Stimulated activated naive CD8-positive, alpha-beta T cell treated with anti-CD3 and anti-CD28 coated beads, Interleukin-15, Interleukin-2, amounts not matched to agents 100 ng/mL and 50 ng/mL, for 24 hours (primary cell): ENCODE data around the gene SH3GL1.
A peak's percentile ranks its signal among the peaks of the same experiment; 100 is the strongest.

Experiments
- H3K27ac Mint-ChIP-seq: one replicate; pipeline ENCODE4 v1.8.0; 2021; ENCODE audit warnings: mild to moderate bottlenecking, mixed read lengths
- H3K27me3 Mint-ChIP-seq: one replicate; pipeline ENCODE4 v1.8.0; 2021; ENCODE audit warnings: mixed read lengths
- H3K36me3 Mint-ChIP-seq: one replicate; pipeline ENCODE4 v1.8.0; 2021; ENCODE audit warnings: low read depth, mixed read lengths
- H3K4me1 Mint-ChIP-seq: one replicate; pipeline ENCODE4 v1.8.0; 2021; ENCODE audit warnings: low read depth, mixed read lengths
- H3K4me3 Mint-ChIP-seq: one replicate; pipeline ENCODE4 v1.8.0; 2021; ENCODE audit warnings: mild to moderate bottlenecking, mixed read lengths
- H3K9me3 Mint-ChIP-seq: one replicate; pipeline ENCODE4 v1.8.0; 2021; ENCODE audit warnings: mixed read lengths

The SH3GL1 gene

DNA sequence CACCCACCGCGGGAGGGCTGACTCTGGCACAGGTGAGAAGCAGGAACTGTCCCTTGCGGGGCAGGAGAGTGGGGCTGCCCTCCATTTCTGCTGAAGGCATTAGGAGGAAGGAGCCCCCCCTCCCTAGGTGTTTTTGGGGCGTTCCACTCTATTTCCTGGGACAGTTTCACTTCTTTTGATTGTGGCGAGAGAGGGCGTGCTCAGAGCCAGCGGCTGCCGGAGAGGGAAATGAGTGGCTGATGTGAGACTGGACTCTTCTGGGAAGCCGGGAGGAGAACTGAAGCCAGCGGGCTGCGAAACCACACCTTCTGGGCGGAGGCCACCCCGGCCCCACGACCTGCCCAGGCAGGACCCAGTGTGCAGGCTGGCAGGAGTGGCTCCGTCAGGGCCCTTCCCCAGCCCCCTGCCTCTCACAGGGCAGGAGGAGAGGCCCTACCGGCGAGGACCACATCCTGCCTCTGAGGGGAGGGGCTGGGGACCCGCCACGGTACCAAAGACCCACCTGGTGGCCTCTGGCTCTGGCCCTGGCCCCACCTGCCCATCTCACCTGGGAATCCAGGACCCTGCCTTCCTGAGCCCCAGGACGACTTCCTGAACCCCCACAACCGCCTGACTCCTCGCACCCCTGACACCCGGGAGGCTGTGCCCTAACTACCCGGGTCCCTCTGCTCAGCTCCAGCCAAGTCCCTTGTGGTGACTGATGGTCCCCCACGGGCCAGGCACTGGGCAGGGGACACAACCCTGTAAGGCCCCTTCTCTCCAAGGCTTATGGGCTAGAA lies 31.0 kb downstream of the SH3GL1 start:
- H3K36me3 Mint-ChIP-seq: peaks cover 5% of the 10 kb centered on the region

DNA sequence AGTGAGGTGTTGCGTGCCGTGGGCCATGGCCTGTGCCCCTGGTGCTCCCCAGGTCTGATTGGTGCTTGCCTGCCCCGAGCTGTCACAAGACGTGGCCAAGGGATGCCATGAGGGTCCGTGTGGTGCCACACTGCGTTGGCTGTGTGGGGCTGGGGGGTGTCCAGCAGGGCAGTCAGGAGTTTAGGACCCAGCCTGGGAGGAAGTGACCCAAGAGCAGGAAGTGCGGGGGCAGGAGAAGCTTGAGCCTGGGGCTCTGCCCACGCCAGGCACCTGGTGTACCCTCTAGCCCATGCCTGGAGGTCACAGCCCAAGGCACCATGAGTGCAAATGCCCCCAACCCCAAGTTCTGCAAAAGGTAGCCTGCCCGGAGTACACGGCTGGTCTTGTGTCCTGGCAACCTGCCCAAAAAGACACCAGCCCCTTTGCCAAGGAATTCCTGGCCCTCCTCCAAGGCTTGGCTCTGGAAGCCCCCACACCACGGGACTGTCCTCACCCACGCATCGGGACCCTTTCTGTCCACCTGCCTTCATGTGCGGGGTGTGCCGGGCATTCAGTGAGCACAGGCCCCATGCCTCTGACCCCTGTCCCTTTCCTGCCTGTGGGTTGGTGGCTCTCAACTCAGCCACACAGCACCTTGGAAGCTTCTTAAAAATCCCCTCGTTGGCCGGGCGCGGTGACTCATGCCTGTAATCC lies 32.1 kb downstream of the SH3GL1 start:
- peaks cover 10% of the 10 kb centered on the region for H3K36me3 Mint-ChIP-seq
- H3K27ac Mint-ChIP-seq: peak overlapping the region; percentile 90
- H3K27me3 Mint-ChIP-seq: no peaks in the 10 kb centered on the region
- peaks cover 53% of the 10 kb centered on the region for H3K4me1 Mint-ChIP-seq
- H3K4me3 Mint-ChIP-seq: peak overlapping the region; percentile 73
- no peaks in the 10 kb centered on the region for H3K9me3 Mint-ChIP-seq

More for the DNA sequence above, 31.0 kb downstream of the SH3GL1 start:
- H3K4me3 Mint-ChIP-seq: peak overlapping the region; percentile 73
- peaks cover 59% of the 10 kb centered on the region for H3K4me1 Mint-ChIP-seq
- no peaks in the 10 kb centered on the region for H3K27me3 Mint-ChIP-seq
- H3K27ac Mint-ChIP-seq: peak overlapping the region; percentile 91
- no peaks in the 10 kb centered on the region for H3K9me3 Mint-ChIP-seq

GRCh38 chr19:4367781-4368127 lies 32.6 kb downstream of the SH3GL1 start:
- H3K9me3 Mint-ChIP-seq: no peaks in the 10 kb centered on the region
- no peak overlapping the region for H3K4me3 Mint-ChIP-seq
- H3K36me3 Mint-ChIP-seq: peaks cover 10% of the 10 kb centered on the region
- no peaks in the 10 kb centered on the region for H3K27me3 Mint-ChIP-seq
- H3K27ac Mint-ChIP-seq: no peak overlapping the region
- H3K4me1 Mint-ChIP-seq: peaks cover 51% of the 10 kb centered on the region

DNA sequence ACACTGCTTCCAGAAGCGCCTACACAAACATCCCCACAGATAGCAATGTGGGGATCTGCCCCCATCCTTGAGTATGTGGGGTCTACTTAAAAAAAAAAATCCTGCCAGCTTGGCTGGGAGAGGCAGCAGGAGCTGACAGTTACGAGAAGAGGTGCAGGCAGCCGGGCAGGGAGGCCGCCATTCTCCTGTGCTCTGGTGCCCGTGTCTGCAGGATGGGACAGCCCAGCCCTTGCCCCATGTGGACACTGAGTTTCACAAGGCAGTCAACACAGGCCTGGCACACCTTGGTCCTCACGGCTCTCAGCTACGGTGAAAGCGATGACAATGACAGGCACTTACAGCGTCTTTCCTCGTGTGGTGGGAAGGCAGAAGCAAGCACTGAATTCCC lies 33.0 kb downstream of the SH3GL1 start:
- Mint-ChIP-seq H3K9me3 (no peaks in the 10 kb centered on the region), H3K27ac (no peak overlapping the region), H3K4me1 (peaks cover 47% of the 10 kb centered on the region), H3K4me3 (no peak overlapping the region), H3K36me3 (peaks cover 10% of the 10 kb centered on the region), H3K27me3 (no peaks in the 10 kb centered on the region)

GRCh38 chr19:4366666-4367335 lies 33.5 kb downstream of the SH3GL1 start:
- Mint-ChIP-seq H3K27ac (no peak overlapping the region), H3K9me3 (no peaks in the 10 kb centered on the region), H3K27me3 (no peaks in the 10 kb centered on the region), H3K4me3 (no peak overlapping the region), H3K36me3 (peaks cover 14% of the 10 kb centered on the region), H3K4me1 (peaks cover 42% of the 10 kb centered on the region)

DNA sequence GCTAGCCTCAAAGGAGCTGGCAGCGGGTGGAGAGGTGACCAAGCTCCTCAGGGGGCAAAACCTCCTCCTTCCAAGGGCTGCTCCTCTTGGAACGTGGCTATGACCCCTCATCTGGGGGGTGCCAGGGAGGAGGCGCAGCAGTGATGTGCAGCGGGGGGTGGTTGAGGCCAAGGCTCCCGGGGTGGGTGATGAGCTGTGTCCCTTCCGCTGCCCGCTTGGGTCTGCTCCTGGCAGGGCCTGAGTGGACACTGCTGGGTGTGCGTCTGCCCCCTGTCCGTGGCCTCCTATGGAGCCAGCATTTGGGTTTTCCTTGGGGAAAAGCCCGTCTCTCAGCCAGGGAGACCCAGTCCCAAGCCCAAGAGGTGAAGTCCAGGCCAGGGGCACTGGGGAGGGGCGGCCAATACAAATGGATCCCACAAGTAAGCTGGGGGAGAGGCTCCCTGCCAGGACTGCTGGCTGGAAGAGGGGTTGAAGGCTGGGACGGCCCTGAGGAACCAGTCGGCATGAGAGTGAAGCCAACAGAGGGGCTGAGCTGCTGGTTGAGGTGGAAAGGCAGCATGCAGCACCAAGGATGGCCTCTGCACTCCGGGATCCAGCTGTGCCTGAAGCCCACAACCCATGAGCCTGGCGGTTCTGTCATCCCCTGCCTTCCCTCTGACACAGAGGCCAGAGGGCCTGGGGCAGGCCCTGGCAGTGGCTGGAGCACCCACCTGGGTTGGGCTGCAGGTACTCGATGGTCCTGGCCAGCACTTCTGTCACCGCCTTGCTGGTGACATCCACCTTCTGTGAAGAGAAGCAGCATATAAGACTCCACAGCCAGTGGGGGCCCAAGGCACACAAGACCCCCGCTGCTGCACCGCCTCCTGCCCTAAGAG lies 34.3 kb downstream of the SH3GL1 start:
- peaks cover 10% of the 10 kb centered on the region for H3K36me3 Mint-ChIP-seq

GRCh38 chr19:4365341-4365740 lies 35.0 kb downstream of the SH3GL1 start:
- H3K9me3 Mint-ChIP-seq: no peaks in the 10 kb centered on the region
- no peak overlapping the region for H3K27ac Mint-ChIP-seq
- peaks cover 29% of the 10 kb centered on the region for H3K4me1 Mint-ChIP-seq
- H3K36me3 Mint-ChIP-seq: peaks cover 9% of the 10 kb centered on the region
- no peak overlapping the region for H3K4me3 Mint-ChIP-seq
- no peaks in the 10 kb centered on the region for H3K27me3 Mint-ChIP-seq

More for the DNA sequence above, 34.3 kb downstream of the SH3GL1 start:
- Mint-ChIP-seq H3K27me3 (no peaks in the 10 kb centered on the region), H3K4me1 (peaks cover 36% of the 10 kb centered on the region), H3K4me3 (no peak overlapping the region), H3K27ac (no peak overlapping the region), H3K9me3 (no peaks in the 10 kb centered on the region)

DNA sequence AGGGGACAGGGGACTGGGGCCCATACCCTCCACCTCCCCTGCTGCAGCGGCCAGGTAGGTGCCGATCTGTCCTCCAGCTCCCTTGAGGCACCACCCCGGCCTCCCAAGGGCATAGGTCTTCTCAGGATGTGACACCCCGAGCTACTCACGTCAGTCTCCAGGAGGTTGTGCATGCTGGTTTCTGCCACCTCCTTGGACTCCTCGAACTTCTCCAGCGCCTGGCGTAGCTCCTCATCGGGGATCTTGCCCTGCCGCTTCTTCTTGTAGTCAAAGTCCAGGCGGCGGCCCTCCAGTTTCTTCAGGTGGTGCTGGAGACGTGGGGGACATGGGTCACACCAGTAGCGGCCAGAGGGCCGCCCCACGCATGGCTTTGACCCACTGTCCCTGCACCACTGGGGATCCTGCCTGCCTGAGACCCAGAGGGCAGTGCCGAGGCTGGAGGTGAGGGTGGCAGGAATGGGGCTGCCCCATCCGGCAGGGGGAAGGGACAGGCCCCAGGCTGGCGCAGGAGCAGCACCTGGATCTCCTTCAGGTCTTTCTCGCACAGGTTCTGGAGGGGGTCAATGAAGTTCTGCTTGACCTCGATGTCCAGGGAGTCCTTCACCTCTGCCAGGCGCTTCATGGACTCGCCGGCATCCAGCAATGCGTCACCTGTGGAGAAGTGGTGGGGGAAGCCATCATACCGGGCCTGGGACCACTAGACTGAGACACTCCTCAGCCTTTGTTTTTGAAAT lies 36.6 kb downstream of the SH3GL1 start:
- Mint-ChIP-seq H3K27ac (no peak overlapping the region), H3K4me1 (peaks cover 15% of the 10 kb centered on the region), H3K36me3 (peaks cover 9% of the 10 kb centered on the region), H3K9me3 (no peaks in the 10 kb centered on the region), H3K27me3 (no peaks in the 10 kb centered on the region), H3K4me3 (no peak overlapping the region)

- Mint-ChIP-seq H3K36me3 (peaks cover 9% of the 10 kb centered on the region), H3K9me3 (no peaks in the 10 kb centered on the region), H3K4me3 (no peak overlapping the region), H3K4me1 (peaks cover 8% of the 10 kb centered on the region), H3K27ac (no peak overlapping the region), H3K27me3 (no peaks in the 10 kb centered on the region)
These were observed 37.4 kb downstream of the SH3GL1 start for GRCh38 chr19:4362831-4363545.

DNA sequence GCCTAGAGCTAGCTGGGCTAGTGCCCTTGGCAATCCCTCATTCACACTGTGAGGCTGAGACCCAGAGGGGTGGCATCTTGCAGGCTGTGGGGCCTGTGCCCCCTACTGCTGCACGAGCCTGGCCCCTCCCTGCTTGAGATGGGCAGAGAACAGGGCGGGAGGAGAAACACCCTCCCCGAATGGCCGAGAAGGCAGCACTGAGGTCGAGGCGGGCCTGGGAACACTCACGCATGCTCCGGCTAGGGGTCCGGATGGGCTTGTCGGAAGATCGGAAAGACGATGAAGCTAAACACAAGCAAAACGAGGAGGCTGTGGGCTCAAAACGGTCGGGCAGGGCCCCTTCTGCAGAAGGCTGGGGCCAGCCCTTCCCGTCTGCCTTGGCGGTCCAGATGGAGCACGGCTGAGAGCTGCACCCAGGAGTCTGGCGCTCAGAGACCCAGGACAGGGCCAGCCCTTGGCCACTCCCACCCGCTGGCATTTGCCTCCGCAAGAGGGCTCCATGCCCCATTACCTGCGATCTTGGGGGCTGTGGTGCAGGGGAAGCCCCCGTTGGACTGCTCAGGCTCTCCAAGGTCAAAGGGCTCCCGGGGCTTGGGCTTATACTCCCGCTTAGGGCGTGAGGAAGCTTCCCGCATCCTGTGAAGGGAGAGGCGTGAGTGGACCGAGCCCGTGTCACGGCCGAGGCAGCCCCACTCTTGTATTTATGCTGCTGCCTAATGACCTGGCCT lies 38.1 kb downstream of the SH3GL1 start:
- no peaks in the 10 kb centered on the region for H3K27me3 Mint-ChIP-seq
- no peaks in the 10 kb centered on the region for H3K9me3 Mint-ChIP-seq
- H3K27ac Mint-ChIP-seq: peak overlapping the region; percentile 58
- H3K4me3 Mint-ChIP-seq: peak overlapping the region; percentile 32
- H3K36me3 Mint-ChIP-seq: peaks cover 9% of the 10 kb centered on the region
- H3K4me1 Mint-ChIP-seq: peaks cover under 1% of the 10 kb centered on the region

DNA sequence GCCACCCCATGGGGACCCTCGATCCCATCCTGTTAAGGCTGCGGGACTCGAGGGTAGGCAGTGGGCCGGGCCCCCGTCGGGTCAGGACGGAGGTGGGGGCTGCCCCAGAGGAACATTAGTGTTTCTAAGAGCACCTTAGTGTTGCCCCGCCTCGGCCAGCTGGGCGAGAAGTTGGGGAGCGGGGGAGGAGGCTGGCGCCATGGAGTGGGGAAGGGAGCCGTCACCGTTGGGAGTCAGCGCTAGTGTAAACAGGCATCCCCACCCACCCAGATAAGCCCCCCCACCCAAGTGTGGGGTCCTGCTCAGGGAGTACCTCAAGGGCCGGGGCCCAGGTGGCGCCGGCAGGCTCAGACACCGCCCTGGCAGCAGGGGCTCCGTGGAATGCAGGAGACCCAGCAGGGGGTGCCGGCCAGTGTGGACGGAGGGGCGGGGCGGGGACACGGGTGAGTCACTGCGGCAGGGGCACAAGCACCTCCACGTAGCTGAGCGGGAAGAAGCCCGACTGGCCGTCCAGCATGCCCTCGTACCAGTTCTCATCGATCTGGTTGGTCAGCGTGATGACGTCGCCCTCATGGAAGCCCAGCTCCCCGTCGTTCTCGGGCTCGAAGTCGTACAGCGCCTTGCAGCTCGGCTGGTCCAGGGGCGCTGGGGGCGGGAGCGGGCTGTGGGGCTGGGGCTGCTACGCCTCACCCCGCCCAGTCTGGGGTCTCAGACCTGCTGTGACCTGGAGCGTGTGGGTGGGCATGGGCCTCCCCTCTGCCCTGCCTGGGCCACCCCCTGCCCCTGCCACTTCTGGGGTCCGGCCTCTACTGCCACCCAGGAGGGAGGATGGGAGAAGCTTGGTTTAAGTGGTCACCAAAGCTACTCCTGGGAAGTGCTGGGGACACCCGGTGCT lies 38.9 kb downstream of the SH3GL1 start:
- Mint-ChIP-seq H3K4me1 (no peaks in the 10 kb centered on the region), H3K4me3 (no peak overlapping the region), H3K27ac (no peak overlapping the region), H3K27me3 (no peaks in the 10 kb centered on the region), H3K36me3 (peaks cover 9% of the 10 kb centered on the region), H3K9me3 (no peaks in the 10 kb centered on the region)

GRCh38 chr19:4360641-4361151 lies 39.7 kb downstream of the SH3GL1 start:
- no peaks in the 10 kb centered on the region for H3K4me1 Mint-ChIP-seq
- peak overlapping the region; percentile 19 for H3K27ac Mint-ChIP-seq
- H3K4me3 Mint-ChIP-seq: no peak overlapping the region
- H3K27me3 Mint-ChIP-seq: no peaks in the 10 kb centered on the region
- no peaks in the 10 kb centered on the region for H3K9me3 Mint-ChIP-seq
- peaks cover 9% of the 10 kb centered on the region for H3K36me3 Mint-ChIP-seq
